Uterus (tissue), 4 donors: ENCODE data around the gene ANKRD11. TPM values are rescaled to one million over a fixed set of nuclear protein-coding genes. Genes with fewer than 3 reads are reported as not detected.

Source experiments
- DNase-seq, 2 donors: peaks; one replicate each; pipeline ENCODE4 v3.0.0-alpha.2; 2019 to 2020
- H3K27ac ChIP-seq, 2 donors: fragments of 200-600 bp; sonication (generic); 1 replicate in 1 of 2; 2 replicates in 1 of 2; pipeline ENCODE4 v1.5.1; 2016 to 2018
- H3K27me3 ChIP-seq, 2 donors: fragments of 200-600 bp; sonication (generic); one replicate each; pipeline ENCODE4 v1.5.1; 2018 to 2019; ENCODE audit warnings: control low read depth in 1 of 2
- H3K36me3 ChIP-seq, 2 donors: fragments of 200-600 bp; sonication (generic); one replicate each; pipeline ENCODE4 v1.5.1; 2019; ENCODE audit warnings: control low read depth in 1 of 2
- H3K4me1 ChIP-seq, 2 donors: fragments of 200-600 bp; sonication (generic); one replicate each; pipeline ENCODE4 v1.5.1; 2018 to 2019; ENCODE audit warnings: control low read depth in 1 of 2
- H3K4me3 ChIP-seq, 2 donors: fragments of 200-600 bp; sonication (generic); 1 replicate in 1 of 2; 2 replicates in 1 of 2; pipeline ENCODE4 v1.5.1; 2018 to 2019; ENCODE audit warnings: mild to moderate bottlenecking in 1 of 2
- H3K9me3 ChIP-seq, 2 donors: fragments of 200-600 bp; sonication (generic); one replicate each; pipeline ENCODE4 v1.5.1; 2019; ENCODE audit warnings: control low read depth in 1 of 2
- POLR2A ChIP-seq, 2 donors: fragments of 450-650 bp; IDR thresholded peaks; one replicate each; pipeline ENCODE4 v1.6.1; 2016; ENCODE audit warnings: antibody characterized with exemption in 2 of 2, mild to moderate bottlenecking in 1 of 2, moderate library complexity in 1 of 2
- intact Hi-C: fragments of 100-400 bp; cut with DNase I; formaldehyde crosslinking; loops from one replicate; pipeline ENCODE4 v1.15.1; 2023; ENCODE audit warnings: low total_unique reads
- total RNA-seq, 4 donors: library from RNA; depleted of rRNA in 3 of 4; stranded (reverse); fragments of >200 nt in 3 of 4; gene quantifications; one replicate each; pipeline versions ENCODE4 v1.1.0 to v1.2.4, GENCODE V29; 2014 to 2023
- TF ChIP-seq, protein P1 (sequence below), 4 experiments: fragments of 200-600 bp in 2 of 4; fragments of 450-650 bp in 2 of 4; sonication (generic) in 2 of 4; IDR thresholded peaks; one replicate each; pipeline ENCODE4 v1.5.1; 2016 to 2019; ENCODE audit warnings: antibody characterized with exemption in 4 of 4, mild to moderate bottlenecking in 2 of 4, moderate library complexity in 1 of 4
- donor health status: DM: yes; HTN: yes; CAD: no.

Gene ANKRD11
- total RNA-seq, 4 donors from 2014 or later = 20.5 to 182 (median 45.5) TPM

DNA sequence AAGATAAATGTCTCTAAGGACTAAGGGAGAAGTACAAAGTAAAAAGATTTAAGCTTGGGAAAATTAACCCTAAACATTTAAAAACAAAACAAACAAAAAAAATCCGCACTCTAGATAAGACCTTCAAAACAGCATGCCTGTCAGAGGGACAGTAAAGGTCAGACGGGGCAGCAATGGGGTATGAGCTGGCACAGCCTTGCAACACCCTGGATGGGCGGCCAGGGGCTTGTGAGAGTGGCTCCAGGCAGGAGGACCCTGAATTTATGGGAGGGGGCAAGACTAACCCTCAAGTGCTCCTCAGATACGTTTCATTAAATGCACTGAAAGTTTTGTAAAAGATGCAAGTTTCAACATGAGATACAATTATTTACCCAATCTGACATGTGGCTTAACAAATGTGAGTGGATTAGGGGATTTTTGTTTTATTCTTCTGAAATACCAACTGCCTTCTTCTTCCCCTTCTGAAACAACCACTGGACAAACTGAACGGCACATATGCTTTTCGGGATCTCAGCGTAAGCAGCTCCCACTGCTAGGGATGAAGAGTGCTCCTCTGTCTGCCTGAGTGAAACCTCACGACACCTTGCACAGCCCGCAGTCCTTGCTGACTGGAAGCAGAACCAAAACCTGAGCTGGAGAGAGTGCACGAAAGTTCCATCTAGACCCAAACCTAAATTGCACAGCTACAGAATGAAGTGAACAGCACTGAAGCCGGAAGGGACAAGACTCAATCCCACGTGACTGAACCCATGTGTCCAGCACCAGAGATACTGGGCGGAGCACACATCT lies 128.4 kb downstream of the ANKRD11 start:
- Histone ChIP-seq H3K36me3 (no peaks in the 10 kb centered on the region), H3K4me3 (no peak overlapping the region), H3K4me1 (peaks cover 0 to 7% of the 10 kb centered on the region in 2 donors), H3K9me3 (no peaks in the 10 kb centered on the region), H3K27ac (no peak overlapping the region), H3K27me3 (no peaks in the 10 kb centered on the region)
- DNase-seq = no peak
- intact Hi-C loops = no loop called here
- TF ChIP-seq POLR2A (IDR thresholded peaks at IDR 0.05) = no peak
- TF ChIP-seq, protein P1, sequence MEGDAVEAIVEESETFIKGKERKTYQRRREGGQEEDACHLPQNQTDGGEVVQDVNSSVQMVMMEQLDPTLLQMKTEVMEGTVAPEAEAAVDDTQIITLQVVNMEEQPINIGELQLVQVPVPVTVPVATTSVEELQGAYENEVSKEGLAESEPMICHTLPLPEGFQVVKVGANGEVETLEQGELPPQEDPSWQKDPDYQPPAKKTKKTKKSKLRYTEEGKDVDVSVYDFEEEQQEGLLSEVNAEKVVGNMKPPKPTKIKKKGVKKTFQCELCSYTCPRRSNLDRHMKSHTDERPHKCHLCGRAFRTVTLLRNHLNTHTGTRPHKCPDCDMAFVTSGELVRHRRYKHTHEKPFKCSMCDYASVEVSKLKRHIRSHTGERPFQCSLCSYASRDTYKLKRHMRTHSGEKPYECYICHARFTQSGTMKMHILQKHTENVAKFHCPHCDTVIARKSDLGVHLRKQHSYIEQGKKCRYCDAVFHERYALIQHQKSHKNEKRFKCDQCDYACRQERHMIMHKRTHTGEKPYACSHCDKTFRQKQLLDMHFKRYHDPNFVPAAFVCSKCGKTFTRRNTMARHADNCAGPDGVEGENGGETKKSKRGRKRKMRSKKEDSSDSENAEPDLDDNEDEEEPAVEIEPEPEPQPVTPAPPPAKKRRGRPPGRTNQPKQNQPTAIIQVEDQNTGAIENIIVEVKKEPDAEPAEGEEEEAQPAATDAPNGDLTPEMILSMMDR (IDR thresholded peaks at IDR 0.05) = no peak

GRCh38 chr16:89360760-89361435 lies 129.5 kb downstream of the ANKRD11 start:
- Histone ChIP-seq H3K27me3 (no peaks in the 10 kb centered on the region), H3K9me3 (no peaks in the 10 kb centered on the region), H3K27ac (no peak overlapping the region), H3K36me3 (no peaks in the 10 kb centered on the region), H3K4me3 (no peak overlapping the region), H3K4me1 (peaks cover 0 to 6% of the 10 kb centered on the region in 2 donors)
- intact Hi-C loops = no loop called here
- TF ChIP-seq, protein P1 (IDR thresholded peaks at IDR 0.05) = no peak
- TF ChIP-seq POLR2A (IDR thresholded peaks at IDR 0.05) = no peak
- DNase-seq = no peak

- no peak for DNase-seq
- H3K36me3 ChIP-seq = no peaks in the 10 kb centered on the region
- peaks cover 0 to 6% of the 10 kb centered on the region in 2 donors for H3K4me1 ChIP-seq
- TF ChIP-seq POLR2A (IDR thresholded peaks at IDR 0.05) = no peak
- TF ChIP-seq, protein P1 (IDR thresholded peaks at IDR 0.05) = no peak
- H3K4me3 ChIP-seq = no peak overlapping the region
- H3K27me3 ChIP-seq = no peaks in the 10 kb centered on the region
- intact Hi-C loops = no loop called here
- H3K27ac ChIP-seq = peak overlapping the region in 1 of 2 donors; percentile 33
- H3K9me3 ChIP-seq = no peaks in the 10 kb centered on the region
Observed at GRCh38 chr16:89359264-89360147, 130.9 kb downstream of the ANKRD11 start.

DNA sequence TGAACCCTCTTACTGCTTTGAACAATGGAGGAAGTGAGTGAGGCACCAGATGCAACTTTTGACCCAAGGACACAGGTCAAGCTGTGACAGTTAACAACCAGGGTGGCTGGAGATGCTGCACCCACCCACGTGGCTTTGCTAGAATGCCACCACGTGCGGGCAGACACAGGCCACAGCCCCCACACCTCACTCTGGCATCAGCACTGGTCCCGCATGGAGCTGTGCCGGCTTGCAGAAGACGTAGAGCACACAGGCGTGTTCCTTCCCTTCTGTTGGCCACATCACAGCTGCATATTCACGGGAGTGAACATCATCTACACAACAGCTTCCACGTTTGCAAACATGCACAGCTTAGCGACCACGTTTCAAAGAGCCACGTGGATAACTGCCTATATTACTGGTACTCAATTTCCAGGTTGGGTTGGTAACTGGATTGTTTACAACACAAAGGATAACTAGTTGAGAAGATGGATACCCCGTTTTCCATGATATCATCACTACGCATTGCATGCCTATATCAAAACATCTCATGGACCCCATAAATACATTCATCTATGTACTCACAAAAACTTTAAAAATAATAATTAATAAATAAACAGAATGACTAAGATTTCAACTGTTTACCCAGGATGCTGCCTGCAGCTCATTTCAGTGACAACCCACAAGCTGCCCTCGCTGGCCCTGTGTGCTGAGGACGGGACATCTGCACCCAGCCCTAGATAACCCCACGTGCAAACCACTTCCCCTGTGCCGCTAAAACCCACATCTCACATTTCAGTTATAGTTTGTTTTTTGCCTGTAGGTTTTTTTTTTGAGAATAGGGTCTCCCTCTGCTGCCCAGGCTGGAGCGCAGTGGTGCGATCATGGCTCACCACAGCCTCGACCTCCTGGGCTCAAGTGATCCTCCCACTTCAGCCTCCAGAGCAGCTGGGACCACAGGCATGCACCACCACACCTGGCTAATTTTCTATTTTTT lies 132.0 kb downstream of the ANKRD11 start:
- DNase-seq = no peak
- no peak for TF ChIP-seq POLR2A (IDR thresholded peaks at IDR 0.05)
- TF ChIP-seq, protein P1 (IDR thresholded peaks at IDR 0.05) = no peak
- Histone ChIP-seq H3K27me3 (no peaks in the 10 kb centered on the region), H3K36me3 (no peaks in the 10 kb centered on the region), H3K4me1 (no peaks in the 10 kb centered on the region), H3K4me3 (no peak overlapping the region), H3K27ac (no peak overlapping the region), H3K9me3 (no peaks in the 10 kb centered on the region)
- intact Hi-C loops = no loop called here
